GM21717 (cell line): Measurements from ENCODE around the gene FBXL5.

Experiments used
- ATAC-seq: cut with Tn5 transposase; IDR thresholded peaks from one replicate; pipeline ENCODE4 v1.9.1; 2021; ENCODE audit warnings: mild to moderate bottlenecking, moderate library complexity; ENCODE audit not compliant: unreplicated experiment

The FBXL5 gene

DNA sequence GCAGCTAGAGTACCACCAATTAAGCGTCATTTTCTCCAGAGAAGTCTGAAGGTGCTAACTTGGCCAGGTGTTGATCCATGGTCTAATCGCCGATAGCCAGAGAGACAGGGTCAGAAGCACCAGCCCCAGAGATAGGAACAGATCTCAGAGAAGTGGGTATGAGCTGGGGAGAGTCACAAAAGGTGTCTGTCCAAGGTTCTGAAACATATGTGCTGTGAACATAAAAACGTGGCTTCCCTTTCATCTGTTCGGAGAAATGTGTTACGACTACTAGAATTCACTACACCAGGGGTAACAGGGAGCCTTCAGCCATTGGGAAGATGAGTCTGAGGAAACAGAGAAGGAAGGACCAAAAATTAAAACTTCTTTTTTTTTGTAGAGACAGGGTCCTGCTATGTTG is 91.3 kb downstream of the FBXL5 start:
- ATAC-seq: no peak

DNA sequence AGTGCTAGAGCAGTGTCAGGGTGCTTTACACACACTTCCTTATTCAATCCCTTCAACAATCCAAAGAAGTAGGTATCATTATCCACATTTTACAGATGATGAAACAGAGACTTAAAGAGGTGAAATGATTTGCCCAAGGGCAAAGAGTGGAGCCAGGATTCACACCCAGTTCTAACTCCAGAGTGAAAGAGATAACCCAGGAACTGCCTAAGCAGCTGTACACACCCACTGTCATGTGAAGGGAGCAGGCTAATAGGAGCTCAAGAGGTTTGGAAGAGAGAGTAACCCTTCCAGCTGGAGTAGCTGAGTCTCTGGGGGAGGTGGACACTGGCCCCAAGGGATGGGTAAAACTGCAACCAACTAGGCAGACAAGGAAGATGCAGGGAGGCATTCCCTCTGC is 92.5 kb downstream of the FBXL5 start:
- no peak for ATAC-seq

DNA sequence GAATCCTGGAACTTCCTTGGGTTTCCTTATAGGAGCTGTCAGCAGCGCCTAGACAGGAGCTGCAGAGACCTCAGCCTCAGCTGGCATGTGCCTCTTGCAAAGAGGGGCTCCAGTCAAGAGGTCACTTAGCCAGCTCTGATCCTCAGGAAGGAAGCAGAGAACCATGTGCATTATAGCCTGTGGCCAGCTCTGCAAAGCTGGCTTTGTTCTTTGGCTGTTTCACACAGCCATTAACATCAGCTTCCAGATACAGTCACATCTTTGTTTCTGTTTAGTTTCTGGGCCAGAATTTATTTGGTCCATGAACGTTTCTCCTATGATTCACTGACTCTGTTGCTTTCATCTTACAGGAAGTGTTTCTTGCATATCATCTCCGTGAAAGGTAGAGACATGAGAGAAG is 93.0 kb downstream of the FBXL5 start:
- no peak for ATAC-seq

DNA sequence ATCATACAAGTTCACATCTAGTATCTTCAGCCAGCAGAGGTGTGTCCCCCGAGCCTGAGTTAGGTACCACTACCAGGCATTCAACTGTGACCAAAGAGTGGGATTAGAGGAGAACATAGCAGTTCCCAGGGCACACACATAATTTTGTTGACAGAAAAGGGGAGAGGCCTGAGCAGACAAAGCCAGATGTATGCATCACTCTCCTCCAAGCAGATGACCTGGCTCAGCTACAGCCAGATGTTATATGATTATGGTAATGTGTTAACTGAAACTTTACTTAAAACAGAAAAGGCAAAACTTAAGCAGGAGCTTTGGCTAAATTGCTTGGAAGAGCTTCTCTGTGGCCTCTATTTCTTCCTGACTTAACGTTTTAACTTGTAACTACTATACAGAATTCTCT is 96.6 kb downstream of the FBXL5 start:
- no peak for ATAC-seq

DNA sequence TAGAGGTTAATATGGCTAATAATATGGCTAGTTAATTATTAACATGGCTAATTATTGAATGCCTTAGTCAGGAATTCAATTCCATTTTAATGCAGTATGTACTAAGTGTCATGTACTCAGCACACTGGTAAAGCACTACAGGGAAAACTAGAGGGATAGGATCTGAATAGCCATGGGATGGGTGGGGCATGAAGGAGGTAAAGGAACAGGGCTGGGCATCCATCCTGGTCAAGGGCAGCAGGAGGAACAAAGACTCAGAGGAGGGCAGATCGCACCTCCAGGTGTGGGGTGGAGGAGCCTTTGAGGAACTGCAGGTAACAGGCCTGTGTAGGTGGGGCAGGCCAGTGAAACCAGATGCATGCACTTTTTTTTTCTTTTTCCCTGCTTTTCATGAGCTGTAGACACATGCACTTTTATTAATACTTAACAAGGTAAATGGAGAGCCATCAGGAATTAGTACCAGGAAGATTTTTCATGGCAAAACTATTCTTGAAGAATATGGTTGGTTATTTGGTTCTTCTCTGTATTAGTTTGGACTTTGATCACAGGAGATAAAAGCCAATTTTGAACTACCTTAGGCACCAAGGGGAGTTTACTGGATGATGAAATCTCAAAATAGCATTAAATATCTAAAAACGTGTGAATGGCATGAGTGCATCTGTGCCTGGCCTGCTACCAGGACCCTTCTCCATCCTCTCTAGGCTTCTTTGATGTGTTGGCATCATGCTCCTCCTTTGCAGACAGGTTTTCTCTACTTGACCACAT is 97.2 kb downstream of the FBXL5 start:
- no peak for ATAC-seq

DNA sequence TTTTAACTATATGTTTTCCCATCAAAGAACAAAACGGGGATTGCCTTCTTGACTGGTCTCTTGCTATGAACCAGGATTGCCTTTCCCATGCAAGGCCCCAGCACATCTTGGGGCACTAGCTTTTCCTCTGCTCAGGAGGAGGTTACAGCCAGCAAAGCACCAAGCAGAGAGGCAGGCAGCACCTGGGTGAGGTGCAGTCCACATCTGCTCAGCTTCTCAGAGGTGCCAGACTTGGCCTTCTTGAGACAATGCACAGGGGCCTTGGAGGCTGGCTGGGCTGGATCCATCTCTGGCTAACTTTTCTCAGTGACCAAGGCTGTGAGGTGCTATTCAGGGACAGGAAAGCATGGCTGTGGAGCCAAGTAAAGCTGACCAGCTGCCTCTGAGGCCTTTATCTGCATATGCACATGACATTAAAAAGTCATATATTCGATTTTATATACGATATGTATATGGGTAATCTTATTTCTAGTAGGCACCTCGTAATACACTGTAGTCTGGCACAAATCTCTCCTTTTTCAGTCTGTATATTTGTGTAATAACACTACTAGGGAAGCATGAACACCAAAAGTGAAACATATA is 98.6 kb downstream of the FBXL5 start:
- no peak for ATAC-seq
